Mesothelial cell of epicardium (in vitro differentiated cells): ENCODE data around the gene PSMD3. TPM values are rescaled to one million over a fixed set of nuclear protein-coding genes. Genes with fewer than 3 reads are reported as not detected.
A peak's percentile ranks its signal among the peaks of the same experiment; 100 is the strongest.

Source experiments
- DNase-seq, 2 experiments: peaks; one replicate each; pipeline ENCODE4 v3.0.0; 2021; ENCODE audit warnings: low spot score in 2 of 2; ENCODE audit not compliant: unreplicated experiment in 2 of 2
- H3K27ac Mint-ChIP-seq: 2 replicates; pipeline ENCODE4 v1.8.0; 2021; ENCODE audit warnings: mixed read lengths
- H3K27me3 Mint-ChIP-seq: 2 replicates; pipeline ENCODE4 v1.8.0; 2021; ENCODE audit warnings: low read depth, mixed read lengths
- H3K36me3 Mint-ChIP-seq: 2 replicates; pipeline ENCODE4 v1.8.0; 2021; ENCODE audit warnings: mixed read lengths
- H3K4me1 Mint-ChIP-seq: 2 replicates; pipeline ENCODE4 v1.8.0; 2021; ENCODE audit warnings: mixed read lengths
- H3K4me3 Mint-ChIP-seq: 2 replicates; pipeline ENCODE4 v1.8.0; 2021; ENCODE audit warnings: mild to moderate bottlenecking, moderate library complexity, mixed read lengths
- H3K9me3 Mint-ChIP-seq: 2 replicates; pipeline ENCODE4 v1.8.0; 2021; ENCODE audit warnings: mixed read lengths
- CTCF ChIP-seq: fragments of 200-600 bp; sonication (generic); IDR thresholded peaks from one replicate; pipeline ENCODE4 v1.5.0; 2021; ENCODE audit warnings: antibody characterized with exemption; ENCODE audit not compliant: unreplicated experiment
- total RNA-seq: library from RNA; stranded (reverse); gene quantifications from 3 replicates; pipeline ENCODE4 v1.2.1, GENCODE V29; 2021

PSMD3 gene
- total RNA-seq, 1 donor from 2014 or later: 110 TPM

DNA sequence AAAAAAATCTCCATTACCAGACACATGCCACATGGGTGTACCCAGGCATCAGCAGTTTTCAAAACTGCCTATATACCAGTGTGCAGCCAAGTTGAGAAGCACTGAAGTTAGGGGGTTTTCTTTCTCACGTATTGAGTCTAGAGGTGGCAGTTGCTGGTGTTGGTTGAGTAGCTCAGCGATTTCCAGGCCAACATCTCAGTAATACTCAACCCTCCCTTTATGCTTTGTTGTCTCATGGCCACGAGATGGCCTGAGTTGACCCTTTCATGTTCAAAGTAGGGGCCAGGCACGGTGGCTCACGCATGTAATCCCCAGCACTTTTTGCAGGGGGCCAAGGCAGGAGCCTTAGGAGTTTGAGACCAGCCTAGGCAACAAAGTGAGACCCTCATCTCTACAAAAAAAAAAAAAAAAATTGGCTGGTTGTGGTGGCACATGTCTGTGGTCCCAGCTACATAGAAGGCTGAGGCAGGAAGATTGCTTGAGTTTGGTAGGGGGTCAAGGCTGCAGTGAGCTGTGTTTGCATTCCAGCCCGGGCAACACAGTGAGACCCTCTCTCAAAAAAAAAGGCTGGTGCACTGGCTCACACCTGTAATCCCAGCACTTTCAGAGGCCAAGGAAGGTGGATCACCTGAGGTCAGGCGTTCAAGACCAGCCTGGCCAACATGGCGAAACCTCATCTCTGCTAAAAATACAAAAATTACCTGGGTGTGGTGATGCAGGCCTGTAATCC lies 42.3 kb upstream of the PSMD3 start:
- Mint-ChIP-seq H3K27me3 (peaks cover 7% of the 10 kb centered on the region), H3K27ac (no peak overlapping the region), H3K9me3 (no peaks in the 10 kb centered on the region), H3K4me3 (no peak overlapping the region), H3K36me3 (no peaks in the 10 kb centered on the region), H3K4me1 (peaks cover 14% of the 10 kb centered on the region)
- DNase-seq: no peak
- no peak for TF ChIP-seq CTCF

DNA sequence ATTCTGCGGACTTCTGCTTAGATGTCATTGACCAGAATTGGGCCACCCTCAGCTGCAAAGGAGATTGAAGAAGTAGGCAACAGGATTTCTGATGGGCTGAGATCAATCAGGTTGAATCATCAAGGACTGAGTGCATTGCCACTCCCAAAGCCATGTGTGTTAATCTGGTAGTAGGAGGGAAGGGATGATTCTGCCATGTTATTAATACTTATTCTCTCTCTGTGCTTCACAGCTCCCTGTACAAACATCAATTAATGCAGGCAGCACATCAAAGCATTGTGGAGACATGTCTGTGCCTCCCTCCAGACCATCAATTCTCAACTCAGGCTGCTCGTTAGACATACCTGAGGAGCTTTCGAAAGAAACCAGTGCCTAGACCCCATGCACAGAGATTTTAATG lies 41.5 kb upstream of the PSMD3 start:
- H3K4me1 Mint-ChIP-seq: peaks cover 14% of the 10 kb centered on the region
- no peaks in the 10 kb centered on the region for H3K9me3 Mint-ChIP-seq
- no peak overlapping the region for H3K27ac Mint-ChIP-seq
- H3K36me3 Mint-ChIP-seq: no peaks in the 10 kb centered on the region
- DNase-seq: no peak
- TF ChIP-seq CTCF: no peak
- H3K27me3 Mint-ChIP-seq: peaks cover 9% of the 10 kb centered on the region
- H3K4me3 Mint-ChIP-seq: no peak overlapping the region

- Mint-ChIP-seq H3K27ac (peak overlapping the region; percentile 61), H3K4me3 (no peak overlapping the region), H3K9me3 (no peaks in the 10 kb centered on the region), H3K36me3 (no peaks in the 10 kb centered on the region), H3K27me3 (peaks cover 9% of the 10 kb centered on the region), H3K4me1 (peaks cover 14% of the 10 kb centered on the region)
- TF ChIP-seq CTCF: no peak
- no peak for DNase-seq
These were observed 40.8 kb upstream of the PSMD3 start for GRCh38 chr17:39939588-39940419.

- peaks cover 9% of the 10 kb centered on the region for H3K27me3 Mint-ChIP-seq
- H3K27ac Mint-ChIP-seq: no peak overlapping the region
- H3K36me3 Mint-ChIP-seq: no peaks in the 10 kb centered on the region
- no peak for DNase-seq
- no peaks in the 10 kb centered on the region for H3K9me3 Mint-ChIP-seq
- H3K4me3 Mint-ChIP-seq: no peak overlapping the region
- TF ChIP-seq CTCF: no peak
- H3K4me1 Mint-ChIP-seq: peaks cover 13% of the 10 kb centered on the region
These were observed 36.8 kb upstream of the PSMD3 start for GRCh38 chr17:39943702-39944392.

GRCh38 chr17:39944393-39944711 lies 36.3 kb upstream of the PSMD3 start:
- DNase-seq: no peak
- no peaks in the 10 kb centered on the region for H3K9me3 Mint-ChIP-seq
- H3K4me3 Mint-ChIP-seq: no peak overlapping the region
- TF ChIP-seq CTCF: no peak
- H3K27ac Mint-ChIP-seq: no peak overlapping the region
- H3K36me3 Mint-ChIP-seq: no peaks in the 10 kb centered on the region
- H3K4me1 Mint-ChIP-seq: peaks cover 8% of the 10 kb centered on the region
- H3K27me3 Mint-ChIP-seq: peaks cover 9% of the 10 kb centered on the region
